ENCODE results near the gene EIF1.
A peak's percentile ranks its signal among the peaks of the same experiment; 100 is the strongest.
"Not testable (repeated sequence)": the region's sequence is repeated elsewhere in the genome, so short reads cannot be mapped to it uniquely, and the experiment has no call there.

Gene EIF1

DNA sequence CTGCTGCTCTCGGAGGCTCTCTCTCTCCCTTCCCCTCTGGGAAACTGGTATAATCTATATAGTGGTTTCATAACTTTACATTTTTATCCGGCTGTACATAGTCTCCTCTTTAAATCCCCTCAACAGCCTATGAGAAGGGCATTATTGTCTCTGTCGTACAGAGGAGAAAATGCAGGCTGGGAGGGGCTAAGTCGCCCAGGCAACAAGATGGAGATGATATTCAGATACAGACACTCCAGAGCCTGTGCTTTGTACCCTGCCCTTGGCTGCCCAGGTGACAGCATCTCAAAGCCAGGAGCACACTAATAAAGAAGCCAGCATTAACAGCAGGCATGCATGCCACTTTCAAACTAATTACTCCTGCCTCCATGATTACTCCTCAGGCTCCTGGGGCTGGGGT, 4.7 kb upstream of the EIF1 start:
- peaks cover 0 to 5% of the 10 kb centered on the region in 2 experiments for H3K27me3 ChIP-seq (ENCODE audit: control insufficient read depth in 1 of 2, insufficient read depth in 1 of 2, low read length in 2 of 2)
- no peak overlapping the region for H2BK5ac ChIP-seq (ENCODE audit: low read depth, low read length, poor library complexity, severe bottlenecking)
- H3K36me3 ChIP-seq (ENCODE audit: control insufficient read depth in 1 of 2, insufficient read depth in 2 of 2, low read depth in 1 of 2, low read length in 2 of 2), result no peaks in the 10 kb centered on the region
- H3K9me3 ChIP-seq (ENCODE audit: control insufficient read depth, low read length), result no peaks in the 10 kb centered on the region
- H2BK12ac ChIP-seq (ENCODE audit: low read length in 2 of 2), result no peak overlapping the region
- H3K4me2 ChIP-seq (ENCODE audit: low read length, poor library complexity, severe bottlenecking), result no peak overlapping the region
- H3K23ac ChIP-seq (ENCODE audit: low read length in 2 of 2), result no peak overlapping the region
- H2BK15ac ChIP-seq (ENCODE audit: low read depth, poor library complexity, severe bottlenecking), result no peak overlapping the region
- DNase-seq, result no peak
- no peak overlapping the region for H3K4ac ChIP-seq (ENCODE audit: low read depth in 1 of 2, low read length in 2 of 2)
- no peak overlapping the region for H4K91ac ChIP-seq (ENCODE audit: low read length)
- 76% methylated on average over 3 of the region's 4 CpGs for WGBS
- H3K27ac ChIP-seq (ENCODE audit: low read length, poor library complexity, severe bottlenecking), result no peak overlapping the region
- no peak overlapping the region for H3K4me3 ChIP-seq (ENCODE audit: insufficient read depth in 1 of 2, low read depth in 1 of 2, low read length in 2 of 2)
- H4K8ac ChIP-seq (ENCODE audit: low read length), result no peak overlapping the region
- no peak overlapping the region for H3K9ac ChIP-seq (ENCODE audit: low read length)
- H2BK120ac ChIP-seq (ENCODE audit: low read depth, low read length), result no peak overlapping the region
- no peak overlapping the region for H3K18ac ChIP-seq (ENCODE audit: low read depth in 1 of 2, low read length in 2 of 2)
- no peak overlapping the region for H2AFZ ChIP-seq (ENCODE audit: low read depth, low read length)
- no peak overlapping the region for H3K14ac ChIP-seq (ENCODE audit: low read length in 2 of 2)
- H3K79me1 ChIP-seq (replicated peaks; ENCODE audit: low read length, poor library complexity, severe bottlenecking), result no peaks in the 10 kb centered on the region
- peaks cover 4% of the 10 kb centered on the region for H3K4me1 ChIP-seq (ENCODE audit: control insufficient read depth, insufficient read depth, low read depth, low read length)
- no peak overlapping the region for H2AK5ac ChIP-seq (ENCODE audit: low read length, severe bottlenecking)

DNA sequence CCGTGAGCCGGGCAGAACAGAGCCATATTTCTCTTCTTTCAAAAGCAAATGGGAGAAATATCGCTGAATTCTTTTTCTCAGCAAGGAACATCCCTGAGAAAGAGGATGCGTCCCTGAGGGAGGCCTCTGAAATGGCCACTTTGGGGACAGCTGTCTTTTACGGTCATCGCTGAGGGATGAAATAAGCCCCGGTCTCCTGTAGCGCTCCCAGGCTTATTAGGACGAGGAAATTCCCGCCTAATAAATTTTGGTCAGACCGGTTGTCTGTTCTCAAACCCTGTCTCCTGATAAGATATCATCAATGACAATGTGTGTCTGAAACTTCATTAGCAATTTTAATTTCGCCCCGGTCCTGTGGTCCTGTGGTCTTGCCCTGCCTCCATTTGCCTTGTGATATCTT, 2.9 kb upstream of the EIF1 start:
- not testable (repeated sequence) for H3K4me3 ChIP-seq (ENCODE audit: insufficient read depth in 1 of 2, low read depth in 1 of 2, low read length in 2 of 2); H3K9ac ChIP-seq (ENCODE audit: low read length); H4K8ac ChIP-seq (ENCODE audit: low read length); H2BK5ac ChIP-seq (ENCODE audit: low read depth, low read length, poor library complexity, severe bottlenecking); H2BK120ac ChIP-seq (ENCODE audit: low read depth, low read length); H2AK5ac ChIP-seq (ENCODE audit: low read length, severe bottlenecking); DNase-seq; H3K79me1 ChIP-seq (replicated peaks; ENCODE audit: low read length, poor library complexity, severe bottlenecking); H2BK12ac ChIP-seq (ENCODE audit: low read length in 2 of 2); H3K27me3 ChIP-seq (ENCODE audit: control insufficient read depth in 1 of 2, insufficient read depth in 1 of 2, low read length in 2 of 2); H3K4ac ChIP-seq (ENCODE audit: low read depth in 1 of 2, low read length in 2 of 2); H3K27ac ChIP-seq (ENCODE audit: low read length, poor library complexity, severe bottlenecking); H3K4me1 ChIP-seq (ENCODE audit: control insufficient read depth, insufficient read depth, low read depth, low read length); H3K4me2 ChIP-seq (ENCODE audit: low read length, poor library complexity, severe bottlenecking); H4K91ac ChIP-seq (ENCODE audit: low read length); H2AFZ ChIP-seq (ENCODE audit: low read depth, low read length); H3K23ac ChIP-seq (ENCODE audit: low read length in 2 of 2); H2BK15ac ChIP-seq (ENCODE audit: low read depth, poor library complexity, severe bottlenecking); H3K18ac ChIP-seq (ENCODE audit: low read depth in 1 of 2, low read length in 2 of 2); H3K9me3 ChIP-seq (ENCODE audit: control insufficient read depth, low read length); H3K14ac ChIP-seq (ENCODE audit: low read length in 2 of 2)
- WGBS, result 96% methylated on average over 13 of the region's 13 CpGs
- peaks cover 9 to 14% of the 10 kb centered on the region in 2 experiments for H3K36me3 ChIP-seq (ENCODE audit: control insufficient read depth in 1 of 2, insufficient read depth in 2 of 2, low read depth in 1 of 2, low read length in 2 of 2)

DNA sequence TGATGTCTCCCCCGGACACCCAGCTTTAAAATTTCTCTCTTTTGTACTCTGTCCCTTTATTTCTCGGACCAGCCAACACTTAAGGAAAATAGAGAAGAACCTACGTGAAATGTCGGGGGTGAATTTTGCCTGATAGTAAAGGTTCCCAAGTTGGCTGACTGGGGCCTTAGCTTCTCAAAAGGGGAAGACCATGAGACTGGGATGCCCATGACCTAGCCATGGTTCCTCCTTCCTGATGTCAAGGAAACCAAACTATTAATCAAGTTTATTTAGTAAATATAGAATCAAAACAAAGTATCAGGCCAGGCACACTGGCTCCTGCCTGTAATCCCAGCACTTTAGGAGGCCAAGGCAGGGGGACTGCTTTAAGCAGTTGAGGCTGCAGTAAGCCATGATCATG, 2.4 kb upstream of the EIF1 start:
- Histone ChIP-seq H2AK5ac (ENCODE audit: low read length, severe bottlenecking) (no peak overlapping the region), H3K27ac (ENCODE audit: low read length, poor library complexity, severe bottlenecking) (no peak overlapping the region), H3K27me3 (ENCODE audit: control insufficient read depth in 1 of 2, insufficient read depth in 1 of 2, low read length in 2 of 2) (peaks cover 0 to 5% of the 10 kb centered on the region in 2 experiments), H2BK120ac (ENCODE audit: low read depth, low read length) (no peak overlapping the region), H3K9me3 (ENCODE audit: control insufficient read depth, low read length) (no peaks in the 10 kb centered on the region), H4K8ac (ENCODE audit: low read length) (no peak overlapping the region), H2BK12ac (ENCODE audit: low read length in 2 of 2) (no peak overlapping the region), H4K91ac (ENCODE audit: low read length) (no peak overlapping the region), H3K4me2 (ENCODE audit: low read length, poor library complexity, severe bottlenecking) (no peak overlapping the region), H2BK5ac (ENCODE audit: low read depth, low read length, poor library complexity, severe bottlenecking) (no peak overlapping the region), H3K14ac (ENCODE audit: low read length in 2 of 2) (no peak overlapping the region), H3K36me3 (ENCODE audit: control insufficient read depth in 1 of 2, insufficient read depth in 2 of 2, low read depth in 1 of 2, low read length in 2 of 2) (peaks cover 13 to 19% of the 10 kb centered on the region in 2 experiments), H3K4me1 (ENCODE audit: control insufficient read depth, insufficient read depth, low read depth, low read length) (peaks cover 7% of the 10 kb centered on the region), H3K79me1 (replicated peaks; ENCODE audit: low read length, poor library complexity, severe bottlenecking) (no peaks in the 10 kb centered on the region), H3K18ac (ENCODE audit: low read depth in 1 of 2, low read length in 2 of 2) (no peak overlapping the region), H2AFZ (ENCODE audit: low read depth, low read length) (no peak overlapping the region), H2BK15ac (ENCODE audit: low read depth, poor library complexity, severe bottlenecking) (no peak overlapping the region), H3K9ac (ENCODE audit: low read length) (no peak overlapping the region), H3K4ac (ENCODE audit: low read depth in 1 of 2, low read length in 2 of 2) (no peak overlapping the region), H3K23ac (ENCODE audit: low read length in 2 of 2) (no peak overlapping the region), H3K4me3 (ENCODE audit: insufficient read depth in 1 of 2, low read depth in 1 of 2, low read length in 2 of 2) (no peak overlapping the region)
- 88% methylated on average over 3 of the region's 4 CpGs for WGBS
- DNase-seq, result no peak

DNA sequence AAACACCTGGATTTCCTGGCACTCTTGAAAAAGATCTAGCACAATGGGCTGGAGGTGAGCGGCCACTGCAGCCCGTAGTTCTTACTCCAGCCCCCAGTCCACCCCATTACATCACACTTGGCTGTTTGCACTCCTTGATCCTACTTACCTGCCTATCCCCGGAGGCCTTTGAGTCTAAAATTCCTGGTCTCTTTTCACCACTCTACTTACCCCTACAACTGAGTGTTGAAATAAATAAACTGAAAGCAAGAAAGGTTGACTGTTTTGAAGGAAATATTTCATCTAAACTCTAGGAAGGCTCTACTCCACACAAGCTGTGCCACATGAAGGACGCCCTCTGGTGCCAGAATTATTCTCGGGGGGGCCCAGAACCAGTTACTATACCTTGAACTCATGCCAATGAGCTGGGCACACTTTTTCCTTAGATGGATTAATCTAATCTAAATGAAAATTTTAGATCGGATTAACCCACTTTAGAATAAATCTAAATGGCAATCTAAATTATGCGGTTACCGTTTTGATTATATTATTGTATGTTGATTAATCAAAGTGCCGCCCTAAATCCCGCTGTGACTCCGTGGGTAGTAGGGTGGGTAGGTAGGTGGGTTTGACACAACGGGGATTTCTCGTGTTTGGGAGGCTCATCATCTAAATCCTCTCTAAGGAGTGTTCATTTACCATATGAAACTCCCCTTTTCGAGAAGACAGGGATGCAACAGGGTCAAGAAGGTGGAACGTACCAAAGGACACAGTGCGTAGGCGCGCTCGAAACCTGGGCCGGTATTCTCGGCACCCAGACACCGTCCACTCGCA, 651 bp upstream of the EIF1 start:
- H3K27me3 ChIP-seq (ENCODE audit: control insufficient read depth in 1 of 2, insufficient read depth in 1 of 2, low read length in 2 of 2), result peaks cover 0 to 5% of the 10 kb centered on the region in 2 experiments
- peak overlapping the region; percentile 44 to 84 for H3K4me3 ChIP-seq (ENCODE audit: insufficient read depth in 1 of 2, low read depth in 1 of 2, low read length in 2 of 2)
- no peaks in the 10 kb centered on the region for H3K9me3 ChIP-seq (ENCODE audit: control insufficient read depth, low read length)
- H3K27ac ChIP-seq (ENCODE audit: low read length, poor library complexity, severe bottlenecking), result peak overlapping the region; percentile 79
- DNase-seq, result peak; percentile 54
- H3K4me2 ChIP-seq (ENCODE audit: low read length, poor library complexity, severe bottlenecking), result peak overlapping the region; percentile 81
- H2BK5ac ChIP-seq (ENCODE audit: low read depth, low read length, poor library complexity, severe bottlenecking), result no peak overlapping the region
- H3K9ac ChIP-seq (ENCODE audit: low read length), result peak overlapping the region; percentile 99
- H3K4me1 ChIP-seq (ENCODE audit: control insufficient read depth, insufficient read depth, low read depth, low read length), result peaks cover 12% of the 10 kb centered on the region
- H2BK12ac ChIP-seq (ENCODE audit: low read length in 2 of 2), result peak overlapping the region in 1 of 2 experiments; percentile 17
- H3K36me3 ChIP-seq (ENCODE audit: control insufficient read depth in 1 of 2, insufficient read depth in 2 of 2, low read depth in 1 of 2, low read length in 2 of 2), result peaks cover 24 to 37% of the 10 kb centered on the region in 2 experiments
- peak overlapping the region; percentile 26 to 54 for H3K18ac ChIP-seq (ENCODE audit: low read depth in 1 of 2, low read length in 2 of 2)
- no peak overlapping the region for H3K14ac ChIP-seq (ENCODE audit: low read length in 2 of 2)
- no peak overlapping the region for H2AFZ ChIP-seq (ENCODE audit: low read depth, low read length)
- WGBS, result 12% methylated on average over 22 of the region's 23 CpGs
- peak overlapping the region; percentile 15 to 53 for H3K4ac ChIP-seq (ENCODE audit: low read depth in 1 of 2, low read length in 2 of 2)
- H4K8ac ChIP-seq (ENCODE audit: low read length), result peak overlapping the region; percentile 61
- peak overlapping the region in 1 of 2 experiments; percentile 67 for H3K23ac ChIP-seq (ENCODE audit: low read length in 2 of 2)
- no peaks in the 10 kb centered on the region for H3K79me1 ChIP-seq (replicated peaks; ENCODE audit: low read length, poor library complexity, severe bottlenecking)
- H2AK5ac ChIP-seq (ENCODE audit: low read length, severe bottlenecking), result peak overlapping the region; percentile 55
- H2BK15ac ChIP-seq (ENCODE audit: low read depth, poor library complexity, severe bottlenecking), result no peak overlapping the region
- no peak overlapping the region for H4K91ac ChIP-seq (ENCODE audit: low read length)
- H2BK120ac ChIP-seq (ENCODE audit: low read depth, low read length), result no peak overlapping the region

Measured in mesenchymal stem cell (in vitro differentiated cells and primary cell).